Activated CD8-positive, alpha-beta memory T cell treated with anti-CD3 and anti-CD28 coated beads, Interleukin-2, amount 50 U/mL, for 4 hours (primary cell): ENCODE data around the gene PATE1.

Experiments used
- DNase-seq: peaks from one replicate; pipeline ENCODE4 v3.0.0-alpha.2; 2020

PATE1 gene

GRCh38 chr11:125797641-125798040 is 51.6 kb downstream of the PATE1 start:
- DNase-seq, result no peak
